Activated gamma-delta T cell (primary cell): ENCODE data around the gene NKAPL.
A peak's percentile ranks its signal among the peaks of the same experiment; 100 is the strongest.

Experiments
- DNase-seq: peaks from one replicate; lab custom pipeline; 2025; lab: John Stamatoyannopoulos, UW

NKAPL gene

GRCh38 chr6:28245206-28245941, 13.7 kb upstream of the NKAPL start:
- no peak for DNase-seq

DNA sequence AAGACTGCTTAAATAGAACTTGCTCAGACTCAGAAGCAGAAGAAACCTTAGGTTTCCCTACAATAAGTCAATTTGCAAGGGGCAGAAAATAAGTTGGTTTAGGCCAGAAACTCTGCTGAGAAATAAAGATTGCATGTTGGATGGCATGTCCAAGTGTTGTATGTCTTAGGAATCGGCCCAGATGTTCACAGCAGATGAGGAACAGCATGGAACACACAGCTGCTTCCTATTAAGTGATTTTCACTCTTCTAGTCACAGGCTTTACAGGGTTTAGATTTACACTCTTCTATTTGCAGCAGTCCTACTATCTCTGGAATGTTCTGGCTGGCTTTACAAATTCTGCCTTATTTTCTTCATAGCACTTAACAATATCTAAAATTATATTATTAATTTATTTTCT, 10.2 kb upstream of the NKAPL start:
- no peak for DNase-seq

DNA sequence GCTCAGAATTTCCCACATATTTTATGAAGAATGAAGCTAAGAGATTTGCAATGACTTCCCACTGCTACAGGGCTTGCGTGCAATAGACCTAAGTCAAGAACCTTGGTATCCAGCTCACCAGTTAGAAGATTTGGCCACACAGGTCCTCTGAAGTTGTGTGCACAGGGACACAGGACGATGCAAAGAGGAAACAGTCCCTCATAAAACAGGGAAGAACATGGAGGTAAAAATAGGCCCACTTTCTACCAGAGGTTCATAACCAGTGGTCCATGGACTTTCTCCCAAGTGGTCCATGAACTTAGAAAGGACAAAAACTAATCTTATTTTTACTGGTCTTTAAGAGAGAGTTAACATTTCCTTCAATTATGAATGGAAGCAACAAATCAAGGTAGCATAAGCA, 8.3 kb upstream of the NKAPL start:
- no peak for DNase-seq

GRCh38 chr6:28251661-28252008, 7.5 kb upstream of the NKAPL start:
- DNase-seq, result no peak

DNA sequence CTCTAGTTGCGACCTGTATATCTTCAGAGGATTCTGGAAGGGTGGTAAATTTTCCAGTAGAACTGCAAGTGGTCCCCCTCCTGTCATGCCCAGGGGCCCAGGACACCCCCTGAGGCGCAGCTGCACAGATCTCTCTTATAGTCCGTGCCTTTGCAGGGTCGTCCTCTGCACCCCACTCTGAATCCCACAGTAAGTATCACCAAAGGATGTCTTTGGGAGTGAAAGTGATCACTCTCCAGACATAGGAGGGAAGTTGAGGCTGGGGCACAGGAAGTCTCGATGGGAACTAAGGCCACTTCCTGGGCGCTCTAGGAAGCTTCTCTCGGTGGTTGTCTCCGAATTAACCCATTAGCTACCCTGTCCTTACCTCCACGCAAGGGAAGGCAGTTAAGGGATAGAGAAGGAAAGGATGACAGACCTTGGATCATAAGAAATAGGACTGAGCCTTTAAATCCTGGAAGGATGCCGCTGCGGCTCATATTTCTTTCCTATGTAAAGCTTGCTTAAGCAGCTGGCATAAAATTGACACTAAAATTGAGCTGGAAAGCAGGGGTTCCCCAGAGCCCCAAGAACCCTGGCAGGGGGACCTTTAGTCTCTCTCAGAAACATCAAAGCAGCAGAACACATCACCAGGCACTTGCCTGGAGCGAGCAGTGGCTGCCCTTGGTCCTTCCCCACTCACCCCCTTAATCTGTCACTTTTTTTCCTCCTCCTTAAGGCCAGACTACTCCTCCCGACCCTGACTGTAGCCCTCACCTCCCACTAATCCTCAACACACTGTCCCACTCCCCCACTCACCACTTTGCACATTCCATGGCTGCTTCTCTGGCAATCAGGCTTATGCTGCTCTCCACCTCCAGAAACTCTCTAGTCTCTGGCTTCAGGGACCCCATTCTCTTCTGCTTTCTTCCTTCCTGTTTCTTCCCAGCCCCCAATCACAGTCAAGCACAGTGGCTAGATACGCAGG, 6.8 kb upstream of the NKAPL start, which contains the start of gene ZKSCAN4:
TSS of gene ZKSCAN4 (minus strand) at position 261 of the 967 bp plus-strand sequence. CDS start 289 bp downstream, outside the sequence.
- no peak for DNase-seq

DNA sequence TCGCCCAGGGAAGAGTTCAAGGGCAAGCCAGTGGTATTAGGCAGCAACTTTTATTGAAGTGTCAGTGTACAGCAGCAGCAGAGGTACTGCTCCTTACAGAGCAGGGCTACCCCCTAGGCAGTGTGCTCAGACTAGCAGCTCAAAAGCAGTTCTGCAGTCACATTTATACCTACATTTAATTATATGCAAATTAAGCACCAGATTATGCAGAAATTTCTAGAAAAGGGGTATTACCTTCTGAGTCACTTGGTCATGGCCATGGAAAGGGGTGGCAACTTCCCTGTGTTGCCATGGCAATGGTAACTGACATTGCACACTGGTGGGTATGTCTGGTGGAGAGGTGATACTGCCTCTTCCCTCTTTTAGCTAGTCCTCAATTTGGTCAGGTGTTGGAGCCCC, 5.0 kb upstream of the NKAPL start:
- no peak for DNase-seq

GRCh38 chr6:28257042-28257441, 2.1 kb upstream of the NKAPL start:
- DNase-seq, result no peak

GRCh38 chr6:28263922-28264321, 4.8 kb downstream of the NKAPL start:
- no peak for DNase-seq

- no peak for DNase-seq
Observed at GRCh38 chr6:28264834-28265401, 5.8 kb downstream of the NKAPL start.

- no peak for DNase-seq
Observed at GRCh38 chr6:28266563-28266961, 7.5 kb downstream of the NKAPL start.

GRCh38 chr6:28266962-28267694, 8.0 kb downstream of the NKAPL start, which contains the start of gene ZSCAN26:
Gene ZSCAN26, plus strand, starts transcription at chr6:28267143. Its CDS starts 4,777 bp downstream, at chr6:28271920.
- DNase-seq, result peak; percentile 34

DNA sequence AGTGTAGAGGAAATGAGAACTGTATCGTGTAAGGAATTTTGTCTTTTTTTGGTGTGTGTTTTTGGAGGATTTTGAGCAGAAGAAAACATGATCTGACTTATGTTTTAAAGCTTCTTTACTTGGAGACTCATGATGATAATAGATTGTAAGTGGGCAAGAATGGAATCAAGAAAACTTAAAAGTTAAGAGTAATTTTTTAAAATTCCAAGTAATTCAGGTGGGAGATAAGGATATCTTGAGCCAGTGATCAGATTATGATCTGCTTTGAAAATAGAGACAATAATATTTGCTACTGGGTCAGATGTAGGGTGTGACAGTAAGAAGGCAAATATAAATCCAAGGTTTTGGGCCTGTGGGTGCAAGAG, 8.6 kb downstream of the NKAPL start:
- no peak for DNase-seq

- no peak for DNase-seq
Observed at GRCh38 chr6:28269492-28269891, 10.4 kb downstream of the NKAPL start.

- DNase-seq, result no peak
Observed at GRCh38 chr6:28274888-28275287, 15.8 kb downstream of the NKAPL start.

DNA sequence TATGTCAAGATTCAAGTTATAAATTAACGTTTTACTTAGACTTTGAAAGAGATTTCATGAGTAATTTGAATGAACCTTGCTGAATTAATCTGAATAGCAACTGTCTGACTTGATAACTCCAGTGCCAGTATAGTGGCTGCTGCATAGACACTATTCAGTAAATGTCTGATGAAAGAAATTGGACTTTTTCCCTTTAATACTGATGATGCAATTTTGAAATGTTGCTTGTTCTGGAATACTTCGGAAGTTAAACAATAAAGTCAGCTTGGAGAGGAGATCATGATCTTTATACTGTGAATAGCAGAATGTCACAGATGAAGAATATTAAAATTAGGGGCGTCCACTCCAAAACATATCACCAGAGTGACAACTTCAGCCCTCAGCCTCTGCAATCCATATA, 18.6 kb downstream of the NKAPL start:
- no peak for DNase-seq

- no peak for DNase-seq
Observed at GRCh38 chr6:28280595-28281287, 21.6 kb downstream of the NKAPL start.

DNA sequence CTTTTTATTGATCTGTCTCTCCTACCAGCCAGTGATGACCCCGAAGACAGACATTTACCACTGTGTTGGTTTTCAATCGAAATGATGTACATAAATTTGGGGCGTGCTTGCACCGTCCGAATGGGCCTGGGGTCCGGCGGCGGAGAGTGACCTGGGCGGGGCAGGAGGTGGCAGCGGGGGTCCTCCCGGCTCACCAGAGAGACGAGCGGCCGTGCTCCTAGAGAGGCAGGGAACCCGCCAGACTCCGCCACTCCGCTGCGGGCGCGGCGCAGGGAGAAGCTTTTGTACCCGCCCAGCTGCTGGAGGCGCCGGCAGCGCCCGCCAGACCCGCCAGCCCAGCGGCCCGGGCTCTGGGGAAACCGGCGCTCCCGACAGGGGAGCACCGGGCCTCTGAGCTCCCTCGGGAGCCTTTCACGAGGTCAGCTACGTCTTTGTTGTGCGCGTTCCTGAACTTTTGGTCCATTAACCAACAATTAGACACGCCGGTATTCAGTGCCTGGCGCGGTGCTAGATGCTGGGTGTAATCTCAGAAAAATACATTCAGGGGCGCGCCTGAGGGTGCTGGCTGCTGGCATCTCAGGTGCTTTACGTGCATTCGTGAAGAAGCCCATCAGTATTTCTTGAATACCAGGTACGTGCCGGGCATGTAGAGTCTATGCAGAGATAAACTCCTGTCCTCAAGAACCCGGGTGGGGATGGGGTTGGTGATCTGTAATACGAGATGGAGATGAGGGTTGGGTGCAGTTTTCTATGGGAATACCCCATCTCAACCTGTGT, 22.4 kb downstream of the NKAPL start, which contains the start of gene PGBD1:
TSS of gene PGBD1 (plus strand) at position 285 of the 777 bp plus-strand sequence. CDS start 2,242 bp downstream, outside the sequence.
- no peak for DNase-seq

- no peak for DNase-seq
Observed at GRCh38 chr6:28282926-28283325, 23.8 kb downstream of the NKAPL start.

GRCh38 chr6:28291573-28291972, 32.5 kb downstream of the NKAPL start:
- no peak for DNase-seq

- no peak for DNase-seq
Observed at GRCh38 chr6:28295326-28295725, 36.2 kb downstream of the NKAPL start.
